ENCODE measurements around the gene DMWD.

Gene DMWD, protein sequence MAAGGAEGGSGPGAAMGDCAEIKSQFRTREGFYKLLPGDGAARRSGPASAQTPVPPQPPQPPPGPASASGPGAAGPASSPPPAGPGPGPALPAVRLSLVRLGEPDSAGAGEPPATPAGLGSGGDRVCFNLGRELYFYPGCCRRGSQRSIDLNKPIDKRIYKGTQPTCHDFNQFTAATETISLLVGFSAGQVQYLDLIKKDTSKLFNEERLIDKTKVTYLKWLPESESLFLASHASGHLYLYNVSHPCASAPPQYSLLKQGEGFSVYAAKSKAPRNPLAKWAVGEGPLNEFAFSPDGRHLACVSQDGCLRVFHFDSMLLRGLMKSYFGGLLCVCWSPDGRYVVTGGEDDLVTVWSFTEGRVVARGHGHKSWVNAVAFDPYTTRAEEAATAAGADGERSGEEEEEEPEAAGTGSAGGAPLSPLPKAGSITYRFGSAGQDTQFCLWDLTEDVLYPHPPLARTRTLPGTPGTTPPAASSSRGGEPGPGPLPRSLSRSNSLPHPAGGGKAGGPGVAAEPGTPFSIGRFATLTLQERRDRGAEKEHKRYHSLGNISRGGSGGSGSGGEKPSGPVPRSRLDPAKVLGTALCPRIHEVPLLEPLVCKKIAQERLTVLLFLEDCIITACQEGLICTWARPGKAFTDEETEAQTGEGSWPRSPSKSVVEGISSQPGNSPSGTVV

GRCh38 chr19:45792470-45793177, at the start of gene DMWD:
Gene DMWD, minus strand, starts transcription at chr19:45792845. Its CDS starts 89 bp downstream, at chr19:45792756.
- DNase-seq, result peak; percentile 100

DNA sequence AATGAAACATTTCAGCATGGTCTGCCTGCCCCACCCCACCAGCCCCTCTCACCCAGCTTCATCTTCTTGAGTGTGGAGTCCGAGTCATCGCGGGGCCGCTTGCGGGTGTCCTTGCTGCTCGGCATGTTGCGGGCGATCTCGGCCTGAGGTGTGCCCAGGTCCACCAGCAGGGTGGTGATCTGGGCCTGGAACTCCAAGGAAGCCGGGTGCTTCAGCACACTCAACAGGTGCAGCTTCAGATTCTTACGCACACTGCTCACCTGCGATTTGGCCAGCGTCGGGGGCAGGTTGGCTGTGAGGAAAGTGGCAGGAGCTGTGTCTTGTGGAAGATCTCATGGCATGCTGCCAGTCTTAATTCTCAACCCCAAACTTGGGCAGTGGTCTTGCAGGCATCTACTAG, 49.6 kb upstream of the DMWD start:
- DNase-seq, result no peak

- no peak for DNase-seq
Measured at GRCh38 chr19:45834970-45835369, 42.3 kb upstream of the DMWD start.

GRCh38 chr19:45828945-45829344, 36.3 kb upstream of the DMWD start:
- DNase-seq, result no peak

DNA sequence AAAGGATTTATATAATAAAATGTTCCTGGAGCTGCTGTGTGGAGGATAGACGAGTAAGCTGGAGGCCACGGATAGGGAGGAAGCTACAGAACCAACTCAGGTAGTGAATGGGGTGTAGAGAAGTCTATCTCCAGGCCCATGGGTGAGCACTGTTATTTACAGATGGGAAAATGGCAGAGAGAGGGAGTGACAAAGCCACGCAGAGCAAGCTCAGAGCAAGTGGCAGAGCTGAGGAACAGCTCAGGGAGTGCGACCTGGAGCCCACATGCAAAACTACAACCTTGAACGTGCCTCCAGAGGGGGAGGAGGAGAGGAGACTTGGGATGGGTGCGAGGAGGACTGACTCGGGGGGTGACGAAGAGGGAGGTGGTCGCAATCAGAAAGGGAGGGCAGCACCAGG, 35.9 kb upstream of the DMWD start:
- no peak for DNase-seq

DNA sequence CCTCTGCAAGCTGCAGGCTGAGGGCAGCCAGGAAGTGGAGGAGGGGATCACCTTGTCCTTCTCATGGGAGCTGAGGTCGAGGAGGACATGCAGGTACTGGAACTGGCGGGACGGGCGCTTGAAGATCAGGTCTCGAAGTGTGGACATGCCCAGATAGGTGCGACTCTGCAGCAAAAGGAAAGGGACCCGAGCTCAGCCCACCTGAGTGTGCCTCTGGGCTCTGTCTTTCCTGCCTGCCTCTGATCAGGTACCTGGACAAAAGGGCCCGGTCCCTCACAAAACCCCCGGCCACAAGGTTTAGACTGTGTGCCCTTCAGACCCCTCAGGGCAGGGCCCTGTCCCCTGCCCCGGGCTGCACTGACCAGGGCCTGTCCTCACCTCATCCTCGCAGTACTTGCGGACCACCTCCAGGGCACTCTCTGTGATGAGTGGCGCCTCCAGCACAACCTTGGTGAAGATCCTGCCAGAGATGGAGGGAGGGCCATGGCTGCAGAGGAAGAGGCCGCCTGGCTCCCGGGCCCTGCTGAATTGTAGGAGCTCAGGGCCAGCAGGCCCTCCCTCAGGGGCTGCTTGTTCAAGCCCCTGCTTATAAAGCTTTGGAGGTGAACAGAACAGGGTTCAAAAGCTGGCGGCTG, 34.9 kb upstream of the DMWD start:
- no peak for DNase-seq

GRCh38 chr19:45826934-45827333, 34.3 kb upstream of the DMWD start:
- no peak for DNase-seq

- DNase-seq, result no peak
Measured at GRCh38 chr19:45825917-45826893, 33.6 kb upstream of the DMWD start.

- no peak for DNase-seq
Measured at GRCh38 chr19:45825263-45825605, 32.6 kb upstream of the DMWD start.

DNA sequence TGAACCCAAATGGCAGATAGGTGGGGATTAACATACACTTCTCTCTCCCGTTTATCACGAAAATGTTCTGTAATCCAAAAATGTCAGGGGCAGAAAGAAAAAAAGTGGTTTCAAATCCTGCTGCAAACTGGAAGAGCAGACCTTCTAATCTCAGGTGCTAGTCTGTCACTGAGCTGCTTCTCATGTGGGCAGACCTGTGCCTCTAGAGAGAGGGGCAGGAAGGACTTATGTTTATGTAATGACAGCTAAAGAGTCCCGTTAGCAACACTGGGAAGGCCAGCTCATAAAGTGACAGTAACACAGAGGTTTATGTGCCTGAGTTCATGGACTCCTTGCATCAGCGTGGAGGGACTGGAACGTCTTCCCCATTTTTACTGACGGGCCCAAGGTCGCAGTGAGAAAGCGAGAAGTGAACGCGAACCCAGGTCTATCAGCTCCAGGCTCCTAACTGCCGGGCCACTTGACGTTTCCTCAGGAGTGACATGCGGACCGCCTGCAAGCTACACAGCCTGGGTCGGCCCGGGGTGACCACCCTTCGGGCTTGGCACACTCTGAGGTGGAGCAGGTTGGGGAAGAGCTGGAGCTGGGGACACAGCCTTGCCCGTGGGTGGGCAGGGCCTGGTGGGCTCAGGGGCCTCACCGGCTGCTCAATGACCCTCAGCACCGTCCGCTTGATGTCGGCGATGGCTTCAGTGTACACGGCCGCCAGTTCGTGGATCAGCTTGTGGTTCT, 32.1 kb upstream of the DMWD start:
- DNase-seq, result no peak

DNA sequence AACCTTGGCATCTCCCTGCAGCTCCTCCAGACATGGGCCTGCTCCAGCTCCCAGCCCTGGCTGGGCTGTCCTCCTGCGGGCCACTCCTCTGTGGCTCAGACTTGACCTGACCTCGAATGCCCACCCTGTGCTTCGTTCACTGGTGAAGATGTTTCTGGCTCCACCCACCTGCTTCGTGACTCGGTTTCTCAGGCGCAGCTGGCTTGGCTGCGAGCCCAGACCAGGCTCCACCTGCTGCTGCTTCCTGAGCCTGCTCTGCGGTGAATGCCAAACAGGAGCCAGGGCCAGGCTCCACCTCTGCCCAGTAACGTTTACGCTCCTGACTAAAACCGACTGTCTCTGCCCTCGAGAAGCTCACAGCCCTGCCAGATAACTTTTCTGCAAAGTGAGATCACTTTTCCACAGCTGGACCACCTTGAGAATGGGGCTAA, 31.4 kb upstream of the DMWD start:
- DNase-seq, result no peak

- DNase-seq, result no peak
Measured at GRCh38 chr19:45823182-45823581, 30.5 kb upstream of the DMWD start.

DNA sequence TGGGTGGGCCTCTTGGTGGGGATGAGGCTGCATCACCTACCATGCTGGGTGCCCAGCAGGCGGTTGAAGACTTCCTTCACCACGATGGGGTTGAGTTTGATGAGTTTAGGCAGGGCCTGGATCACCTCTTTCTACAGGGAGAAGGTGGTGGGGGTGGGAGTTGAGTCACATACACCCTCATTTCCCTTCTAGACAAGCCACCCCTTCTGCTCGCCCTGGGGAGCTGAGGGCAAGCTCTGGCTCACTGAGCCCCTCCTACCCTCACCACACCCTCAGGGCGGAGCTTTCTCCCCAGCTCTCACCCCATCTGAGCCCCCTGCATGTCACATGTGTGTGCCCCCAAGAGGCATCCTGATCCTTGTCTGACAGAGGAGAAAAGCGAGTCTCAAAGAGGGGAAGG, 30.1 kb upstream of the DMWD start:
- DNase-seq, result no peak

- DNase-seq, result no peak
Measured at GRCh38 chr19:45821570-45821969, 28.9 kb upstream of the DMWD start.

GRCh38 chr19:45821103-45821521, 28.5 kb upstream of the DMWD start:
- no peak for DNase-seq

- no peak for DNase-seq
Measured at GRCh38 chr19:45820413-45821102, 27.9 kb upstream of the DMWD start.

- no peak for DNase-seq
Measured at GRCh38 chr19:45819769-45820168, 27.1 kb upstream of the DMWD start.

GRCh38 chr19:45817725-45818301, 25.2 kb upstream of the DMWD start:
- no peak for DNase-seq

GRCh38 chr19:45817010-45817724, 24.5 kb upstream of the DMWD start:
- DNase-seq, result peak; percentile 98

Measured in eye (tissue), 1 donor.